Measurements from ENCODE around the gene CCDC188. TPM values are rescaled to one million over a fixed set of nuclear protein-coding genes. Genes with fewer than 3 reads are reported as not detected.

Gene CCDC188
- total and polyA plus RNA-seq, 9 of the 15 experiments (the other 6 are each of a cell fraction or from before 2014, with no cell fraction given): not detected

- TF ChIP-seq ZBTB11 (CRISPR knock-in tag; IDR thresholded peaks at IDR 0.05): peak in 1 of 3 experiments; percentile 55; a peak in 2 of 6 replicates
- TF ChIP-seq, protein P1, sequence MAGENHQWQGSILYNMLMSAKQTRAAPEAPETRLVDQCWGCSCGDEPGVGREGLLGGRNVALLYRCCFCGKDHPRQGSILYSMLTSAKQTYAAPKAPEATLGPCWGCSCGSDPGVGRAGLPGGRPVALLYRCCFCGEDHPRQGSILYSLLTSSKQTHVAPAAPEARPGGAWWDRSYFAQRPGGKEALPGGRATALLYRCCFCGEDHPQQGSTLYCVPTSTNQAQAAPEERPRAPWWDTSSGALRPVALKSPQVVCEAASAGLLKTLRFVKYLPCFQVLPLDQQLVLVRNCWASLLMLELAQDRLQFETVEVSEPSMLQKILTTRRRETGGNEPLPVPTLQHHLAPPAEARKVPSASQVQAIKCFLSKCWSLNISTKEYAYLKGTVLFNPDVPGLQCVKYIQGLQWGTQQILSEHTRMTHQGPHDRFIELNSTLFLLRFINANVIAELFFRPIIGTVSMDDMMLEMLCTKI (IDR thresholded peaks at IDR 0.05; ENCODE audit: partially characterized antibody): no peak
- no peak; the same call in none of the 2 replicates for TF ChIP-seq SLC30A9 (CRISPR knock-in tag; IDR thresholded peaks at IDR 0.05)
- no peak for TF ChIP-seq CBX2 (IDR thresholded peaks at IDR 0.05; ENCODE audit: insufficient read depth, low read length, poor library complexity, severe bottlenecking)
- no peak for TF ChIP-seq ETV6 (IDR thresholded peaks at IDR 0.05; ENCODE audit: borderline replicate concordance in 1 of 2, low read depth in 2 of 2, low read length in 1 of 2)
- no peak for TF ChIP-seq ETV6 (CRISPR knock-in tag; IDR thresholded peaks at IDR 0.05; ENCODE audit: borderline replicate concordance)
- no peak for TF ChIP-seq FOXM1 (IDR thresholded peaks at IDR 0.05; ENCODE audit: low read depth)
- no peak for TF ChIP-seq FOXM1 (CRISPR knock-in tag; IDR thresholded peaks at IDR 0.05; ENCODE audit: low read depth)
- TF ChIP-seq ZNF239 (CRISPR knock-in tag; IDR thresholded peaks at IDR 0.05): peak; percentile 46; the same call in 1 of the 2 replicates
- TF ChIP-seq TSC22D4 (tag; IDR thresholded peaks at IDR 0.05): no peak
- TF ChIP-seq, protein P2, sequence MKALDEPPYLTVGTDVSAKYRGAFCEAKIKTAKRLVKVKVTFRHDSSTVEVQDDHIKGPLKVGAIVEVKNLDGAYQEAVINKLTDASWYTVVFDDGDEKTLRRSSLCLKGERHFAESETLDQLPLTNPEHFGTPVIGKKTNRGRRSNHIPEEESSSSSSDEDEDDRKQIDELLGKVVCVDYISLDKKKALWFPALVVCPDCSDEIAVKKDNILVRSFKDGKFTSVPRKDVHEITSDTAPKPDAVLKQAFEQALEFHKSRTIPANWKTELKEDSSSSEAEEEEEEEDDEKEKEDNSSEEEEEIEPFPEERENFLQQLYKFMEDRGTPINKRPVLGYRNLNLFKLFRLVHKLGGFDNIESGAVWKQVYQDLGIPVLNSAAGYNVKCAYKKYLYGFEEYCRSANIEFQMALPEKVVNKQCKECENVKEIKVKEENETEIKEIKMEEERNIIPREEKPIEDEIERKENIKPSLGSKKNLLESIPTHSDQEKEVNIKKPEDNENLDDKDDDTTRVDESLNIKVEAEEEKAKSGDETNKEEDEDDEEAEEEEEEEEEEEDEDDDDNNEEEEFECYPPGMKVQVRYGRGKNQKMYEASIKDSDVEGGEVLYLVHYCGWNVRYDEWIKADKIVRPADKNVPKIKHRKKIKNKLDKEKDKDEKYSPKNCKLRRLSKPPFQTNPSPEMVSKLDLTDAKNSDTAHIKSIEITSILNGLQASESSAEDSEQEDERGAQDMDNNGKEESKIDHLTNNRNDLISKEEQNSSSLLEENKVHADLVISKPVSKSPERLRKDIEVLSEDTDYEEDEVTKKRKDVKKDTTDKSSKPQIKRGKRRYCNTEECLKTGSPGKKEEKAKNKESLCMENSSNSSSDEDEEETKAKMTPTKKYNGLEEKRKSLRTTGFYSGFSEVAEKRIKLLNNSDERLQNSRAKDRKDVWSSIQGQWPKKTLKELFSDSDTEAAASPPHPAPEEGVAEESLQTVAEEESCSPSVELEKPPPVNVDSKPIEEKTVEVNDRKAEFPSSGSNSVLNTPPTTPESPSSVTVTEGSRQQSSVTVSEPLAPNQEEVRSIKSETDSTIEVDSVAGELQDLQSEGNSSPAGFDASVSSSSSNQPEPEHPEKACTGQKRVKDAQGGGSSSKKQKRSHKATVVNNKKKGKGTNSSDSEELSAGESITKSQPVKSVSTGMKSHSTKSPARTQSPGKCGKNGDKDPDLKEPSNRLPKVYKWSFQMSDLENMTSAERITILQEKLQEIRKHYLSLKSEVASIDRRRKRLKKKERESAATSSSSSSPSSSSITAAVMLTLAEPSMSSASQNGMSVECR (CRISPR knock-in tag; IDR thresholded peaks at IDR 0.05): no peak
- TF ChIP-seq HMGN3 (IDR thresholded peaks at IDR 0.05; ENCODE audit: borderline replicate concordance, extremely low read depth, insufficient read length, low read depth, low read length): no peak
- peak; percentile 83 for TF ChIP-seq ZNF699 (CRISPR knock-in tag; IDR thresholded peaks at IDR 0.05; ENCODE audit: insufficient replicate concordance)
- no peak for TF ChIP-seq MAFG (tag; conservative IDR thresholded peaks at IDR 0.05)
- TF ChIP-seq RFX1 (IDR thresholded peaks at IDR 0.05): no peak
- peak; percentile 79 for TF ChIP-seq ZBTB7A (IDR thresholded peaks at IDR 0.05; ENCODE audit: borderline replicate concordance, control insufficient read depth, low read depth, low read length)
- TF ChIP-seq EGR1 (conservative IDR thresholded peaks at IDR 0.05): peak; percentile 23
Measured at GRCh38 chr22:20130731-20131596, 19.9 kb downstream of the CCDC188 start (continued).
